ENCODE data around the gene FERMT3.

GRCh38 chr11:64157631-64158394 lies 48.7 kb upstream of the FERMT3 start:
- TF ChIP-seq, protein P1, sequence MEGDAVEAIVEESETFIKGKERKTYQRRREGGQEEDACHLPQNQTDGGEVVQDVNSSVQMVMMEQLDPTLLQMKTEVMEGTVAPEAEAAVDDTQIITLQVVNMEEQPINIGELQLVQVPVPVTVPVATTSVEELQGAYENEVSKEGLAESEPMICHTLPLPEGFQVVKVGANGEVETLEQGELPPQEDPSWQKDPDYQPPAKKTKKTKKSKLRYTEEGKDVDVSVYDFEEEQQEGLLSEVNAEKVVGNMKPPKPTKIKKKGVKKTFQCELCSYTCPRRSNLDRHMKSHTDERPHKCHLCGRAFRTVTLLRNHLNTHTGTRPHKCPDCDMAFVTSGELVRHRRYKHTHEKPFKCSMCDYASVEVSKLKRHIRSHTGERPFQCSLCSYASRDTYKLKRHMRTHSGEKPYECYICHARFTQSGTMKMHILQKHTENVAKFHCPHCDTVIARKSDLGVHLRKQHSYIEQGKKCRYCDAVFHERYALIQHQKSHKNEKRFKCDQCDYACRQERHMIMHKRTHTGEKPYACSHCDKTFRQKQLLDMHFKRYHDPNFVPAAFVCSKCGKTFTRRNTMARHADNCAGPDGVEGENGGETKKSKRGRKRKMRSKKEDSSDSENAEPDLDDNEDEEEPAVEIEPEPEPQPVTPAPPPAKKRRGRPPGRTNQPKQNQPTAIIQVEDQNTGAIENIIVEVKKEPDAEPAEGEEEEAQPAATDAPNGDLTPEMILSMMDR (IDR thresholded peaks at IDR 0.05), result no peak
- no peak for TF ChIP-seq POLR2A (IDR thresholded peaks at IDR 0.05)
